ENCODE data around the gene NXNL2.

GRCh38 chr9:88587182-88587581 lies 52.2 kb downstream of the NXNL2 start:
- TF ChIP-seq ZSCAN29 (IDR thresholded peaks at IDR 0.05) (no peak), EZH2 (IDR thresholded peaks at IDR 0.05; ENCODE audit: borderline replicate concordance, control insufficient read depth, low read depth, low read length) (no peak), HDGF (IDR thresholded peaks at IDR 0.05) (no peak), BMI1 (IDR thresholded peaks at IDR 0.05; ENCODE audit: borderline replicate concordance) (no peak), CTCF (IDR thresholded peaks at IDR 0.05 in 2 of 3, conservative IDR thresholded peaks at IDR 0.05 in 1 of 3; ENCODE audit: control insufficient read depth in 2 of 3, extremely low read depth in 1 of 3, insufficient read depth in 1 of 3, low read depth in 3 of 3, low read length in 3 of 3) (no peak), RAD21 (IDR thresholded peaks at IDR 0.05; ENCODE audit: insufficient read depth, low read depth, low read length) (no peak), DPF2 (IDR thresholded peaks at IDR 0.05) (no peak)
